HG03108 (cell line): Measurements from ENCODE around the gene ARL3.
"Not testable (repeated sequence)": the region's sequence is repeated elsewhere in the genome, so short reads cannot be mapped to it uniquely, and the experiment has no call there.

ENCODE experiments used
- ATAC-seq: cut with Tn5 transposase; IDR thresholded peaks from one replicate; pipeline ENCODE4 v1.9.1; 2021; ENCODE audit warnings: moderate library complexity; ENCODE audit not compliant: unreplicated experiment

Gene ARL3

DNA sequence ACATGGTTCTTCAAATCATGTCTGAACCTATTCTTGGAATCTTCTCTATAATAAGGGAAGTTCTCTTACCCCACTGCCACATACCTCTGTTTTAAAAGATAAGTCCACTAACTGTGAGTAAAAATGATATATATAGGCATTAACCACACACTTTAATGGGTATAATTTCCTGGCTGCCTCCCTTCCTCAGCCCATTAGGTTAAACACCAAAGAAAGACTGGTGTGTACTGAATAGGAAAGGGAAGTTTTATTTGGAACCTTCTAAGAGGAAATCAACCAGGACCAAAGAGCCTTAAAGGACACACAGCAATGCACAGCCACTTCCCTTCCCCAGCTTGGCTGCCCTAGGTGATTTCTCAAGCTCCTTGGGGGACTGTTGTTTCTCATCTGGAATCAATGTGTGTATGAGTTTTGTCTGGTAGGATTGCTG, 24.5 kb upstream of the ARL3 start:
- ATAC-seq: no peak

DNA sequence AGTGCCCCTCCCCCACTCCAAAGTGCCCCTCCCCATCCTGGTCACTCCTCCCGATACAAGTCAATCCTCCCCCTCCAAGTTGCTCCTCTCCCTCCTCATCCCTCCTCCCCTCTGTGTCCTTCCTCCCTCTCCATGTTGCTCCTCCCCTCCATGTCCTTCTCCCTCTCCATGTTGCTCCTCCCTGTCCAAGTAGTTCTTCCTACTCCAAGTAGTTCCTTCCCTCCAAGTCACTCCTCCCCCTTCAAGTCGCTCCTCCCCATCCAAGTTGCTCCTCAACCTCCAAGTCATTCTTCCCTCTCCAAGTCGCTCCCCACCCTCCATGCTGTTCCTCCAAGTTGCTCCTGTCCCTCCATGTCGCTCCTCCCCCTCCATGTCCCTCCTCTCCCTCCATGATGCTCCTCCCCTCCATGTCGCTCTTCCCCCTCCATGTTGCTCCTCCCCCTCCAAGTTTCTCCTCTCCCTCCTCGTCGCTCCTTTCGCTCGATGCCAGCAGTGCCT, 20.9 kb upstream of the ARL3 start:
- ATAC-seq: no peak

DNA sequence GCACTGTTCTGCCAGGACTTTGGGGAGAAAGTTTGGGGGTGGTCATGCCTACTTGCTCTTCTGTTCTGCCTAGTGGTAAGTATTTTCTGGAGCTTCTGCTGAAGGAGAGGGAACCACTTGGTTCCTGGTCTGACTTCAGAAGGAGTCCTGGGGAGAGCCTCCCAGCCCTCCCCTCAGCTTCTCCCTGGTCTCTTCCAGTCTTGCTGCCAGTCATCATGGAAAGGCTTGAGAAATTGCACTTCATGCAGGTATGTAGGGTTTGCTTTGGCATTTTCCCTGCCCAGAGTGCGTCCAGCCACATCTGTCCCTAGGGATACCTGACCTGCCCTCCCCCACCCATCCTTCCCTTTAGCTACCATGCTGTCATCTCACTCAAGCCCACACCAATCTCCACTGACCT, 18.5 kb upstream of the ARL3 start:
- ATAC-seq: no peak

DNA sequence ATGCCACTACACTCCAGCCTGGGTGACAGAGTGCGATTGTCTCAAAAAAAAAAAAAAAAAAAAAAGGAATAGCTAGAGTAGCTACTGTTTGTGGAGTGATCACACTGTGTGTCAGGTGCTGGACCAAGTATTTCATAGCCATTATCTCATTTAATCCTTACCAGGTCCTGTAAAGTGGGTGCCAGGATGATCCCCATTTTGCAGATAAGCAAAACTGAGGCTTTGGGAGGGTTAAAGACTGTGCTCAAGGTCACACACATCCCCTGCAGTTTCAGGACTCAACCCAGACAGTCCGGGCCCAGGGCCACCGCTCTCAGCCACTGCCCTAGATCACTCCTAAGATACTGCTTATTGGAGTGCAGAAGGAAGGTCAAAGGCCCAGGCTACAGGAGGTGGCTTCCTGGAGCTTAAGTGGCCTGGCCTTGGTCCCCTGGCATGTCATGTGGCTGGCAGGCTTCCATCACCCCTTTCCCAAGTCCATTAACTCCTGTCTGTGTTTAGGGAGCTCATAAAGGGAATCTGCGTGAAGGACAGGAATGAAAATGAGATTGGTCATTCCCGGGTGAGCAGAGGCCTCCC, 17.1 kb upstream of the ARL3 start:
- no peak for ATAC-seq

DNA sequence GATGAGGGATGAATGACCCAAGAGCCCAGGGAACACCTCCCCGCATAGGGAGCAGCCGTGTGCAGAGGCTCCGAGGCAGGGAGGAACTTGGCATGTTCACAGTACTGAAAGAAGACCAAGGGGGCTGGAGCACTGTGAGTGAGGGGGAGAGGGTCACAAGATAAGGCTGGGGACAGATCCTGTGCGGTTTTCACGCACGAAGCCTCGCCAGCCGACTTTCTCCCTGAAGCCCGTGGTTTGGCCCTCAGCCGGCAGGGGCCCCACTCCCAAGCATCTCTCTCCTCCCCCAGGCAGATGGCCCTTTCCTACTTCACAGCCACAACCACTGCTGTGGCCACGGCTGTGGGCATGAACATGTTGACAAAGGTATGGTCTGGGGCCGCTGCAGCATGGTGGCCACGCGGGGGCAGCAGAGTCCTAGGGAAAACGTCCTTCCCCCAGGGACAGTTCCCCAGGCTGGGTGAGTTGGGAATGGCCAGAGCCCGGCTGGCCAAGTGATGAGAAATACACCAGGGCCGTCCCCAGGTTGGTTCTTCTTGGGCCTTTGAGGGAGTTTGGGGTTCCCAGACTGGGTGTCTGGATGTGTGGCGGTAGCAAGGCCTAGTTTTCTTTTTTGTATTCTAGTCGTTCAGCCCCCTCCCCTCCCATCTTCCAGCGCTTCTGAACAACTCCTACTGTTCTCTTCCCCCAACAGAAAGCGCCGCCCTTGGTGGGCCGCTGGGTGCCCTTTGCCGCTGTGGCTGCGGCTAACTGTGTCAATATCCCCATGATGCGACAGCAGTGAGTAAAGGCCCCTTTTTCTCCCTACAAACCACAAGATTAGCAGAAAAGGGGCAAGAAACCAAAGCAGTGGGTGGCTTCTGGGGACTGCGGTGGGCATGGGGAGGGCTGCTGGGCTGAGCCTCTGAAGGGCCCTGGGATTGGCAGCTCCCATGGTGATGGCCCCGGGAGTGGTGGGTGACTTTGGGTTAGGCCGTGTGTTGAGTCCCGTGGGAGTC, 15.1 kb upstream of the ARL3 start:
- no peak for ATAC-seq

DNA sequence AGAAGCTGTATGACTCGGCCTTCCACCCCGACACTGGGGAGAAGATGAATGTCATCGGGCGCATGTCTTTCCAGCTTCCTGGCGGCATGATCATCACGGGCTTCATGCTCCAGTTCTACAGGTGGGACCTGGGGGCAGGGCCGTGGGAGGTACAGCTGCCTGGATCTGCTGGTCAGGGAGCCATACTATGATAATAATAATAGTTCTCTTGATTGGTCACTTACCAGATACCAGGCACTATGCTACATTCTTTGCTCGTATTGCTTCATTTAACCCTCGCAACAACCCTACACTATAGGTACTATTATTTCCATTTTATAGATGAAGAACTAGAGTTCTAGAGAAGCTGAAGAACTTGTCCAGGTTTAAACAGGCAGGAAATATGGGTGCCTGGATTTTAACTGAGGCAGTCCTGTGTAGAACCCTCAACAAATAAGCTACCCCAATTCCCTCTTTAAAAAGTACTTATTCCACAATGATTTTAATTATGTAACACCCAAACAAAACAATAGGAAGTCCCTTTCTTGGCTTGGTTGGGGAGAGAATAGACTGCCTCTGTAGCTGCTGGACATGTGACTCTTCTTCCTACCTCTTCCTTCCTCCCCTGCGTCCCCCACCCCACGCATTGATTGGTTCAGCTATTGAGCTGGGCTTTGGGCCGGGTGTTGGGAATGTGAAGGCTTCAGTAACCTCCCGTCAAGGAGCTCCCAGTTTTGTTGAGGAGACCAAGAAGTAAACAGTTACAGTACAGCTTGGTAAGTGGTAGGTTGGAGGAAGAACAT, 13.0 kb upstream of the ARL3 start:
- no peak for ATAC-seq

DNA sequence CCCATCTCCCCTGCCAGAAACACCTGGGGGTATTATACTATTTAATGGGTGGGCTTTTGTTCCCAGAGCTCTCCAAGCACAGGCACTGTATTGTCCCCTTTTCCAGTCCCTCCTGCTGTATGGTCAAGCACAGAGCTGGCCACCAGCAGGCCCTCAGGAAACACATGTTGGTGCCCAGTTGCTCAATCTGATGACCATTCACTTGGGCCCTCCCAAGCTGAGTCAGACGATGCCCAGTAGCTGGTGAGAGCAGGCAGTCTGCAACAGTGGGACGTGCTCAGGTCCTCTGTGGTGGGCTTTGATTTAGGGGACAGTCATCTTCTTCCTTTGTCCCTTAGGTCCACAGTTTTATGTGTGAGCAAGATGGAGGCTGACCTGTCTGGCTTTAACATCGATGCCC, 12.1 kb upstream of the ARL3 start:
- no peak for ATAC-seq

DNA sequence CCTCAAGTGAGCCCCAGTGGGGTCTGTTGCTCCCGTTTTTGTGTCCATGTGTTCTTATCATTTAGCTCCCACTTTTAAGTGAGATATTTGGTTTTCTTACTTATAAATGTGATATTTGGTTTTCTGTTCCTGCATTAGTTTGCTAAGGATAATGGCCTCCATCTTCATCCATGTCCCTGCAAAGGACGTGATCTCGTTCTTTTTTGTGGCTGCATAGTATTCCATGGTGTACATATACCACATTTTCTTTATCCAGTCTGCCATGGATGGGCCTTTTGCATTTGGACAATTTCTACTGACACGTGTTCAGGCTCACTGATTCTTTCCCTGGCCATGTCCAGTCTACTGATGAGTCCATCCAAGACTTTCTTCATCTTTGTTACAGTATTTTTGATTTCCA, 9.8 kb upstream of the ARL3 start:
- ATAC-seq: no peak

DNA sequence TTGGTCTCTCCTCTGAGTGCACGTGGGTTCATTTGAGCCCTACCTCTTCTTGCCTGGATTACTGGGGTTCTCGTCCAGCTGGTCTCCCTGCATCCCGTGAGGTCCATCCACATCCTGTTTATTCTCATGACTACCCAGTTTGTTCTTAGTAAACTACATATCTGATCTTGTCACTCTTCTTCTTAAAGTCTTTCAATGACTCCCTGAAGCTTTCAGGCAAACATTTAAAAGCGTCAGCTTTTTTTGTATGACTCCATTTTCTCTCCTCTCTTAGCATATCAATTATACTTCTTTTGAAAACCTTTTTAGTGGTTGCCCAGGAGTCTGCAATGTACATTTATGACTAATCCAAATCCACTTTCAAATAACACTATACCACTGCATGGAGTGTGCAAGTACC, 7.8 kb upstream of the ARL3 start:
- no peak for ATAC-seq

DNA sequence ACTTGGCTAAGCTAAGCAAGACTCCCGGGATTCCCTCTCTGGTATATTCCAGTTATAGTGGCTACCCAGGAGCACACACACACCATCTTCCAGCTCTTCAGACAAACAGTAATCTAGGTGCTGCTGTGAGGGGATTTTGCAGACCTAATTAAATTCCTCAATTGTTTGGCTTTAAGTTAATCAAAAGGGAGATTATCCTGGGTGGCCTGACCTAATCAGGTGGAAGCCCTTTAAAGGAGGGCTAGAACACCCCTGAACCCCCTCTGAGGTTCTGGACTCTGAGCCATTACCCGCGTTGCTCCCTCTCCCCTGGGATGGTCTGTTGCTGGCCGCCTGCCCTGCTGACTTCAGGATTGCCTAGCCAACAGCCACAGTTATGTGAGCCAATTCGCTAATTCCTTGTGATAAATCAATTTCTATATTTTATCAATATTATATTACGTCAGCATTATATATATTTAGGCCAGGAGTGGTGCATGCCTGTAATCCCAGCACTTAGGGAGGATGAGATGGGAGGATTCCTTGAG, 6.6 kb upstream of the ARL3 start:
- no peak for ATAC-seq

DNA sequence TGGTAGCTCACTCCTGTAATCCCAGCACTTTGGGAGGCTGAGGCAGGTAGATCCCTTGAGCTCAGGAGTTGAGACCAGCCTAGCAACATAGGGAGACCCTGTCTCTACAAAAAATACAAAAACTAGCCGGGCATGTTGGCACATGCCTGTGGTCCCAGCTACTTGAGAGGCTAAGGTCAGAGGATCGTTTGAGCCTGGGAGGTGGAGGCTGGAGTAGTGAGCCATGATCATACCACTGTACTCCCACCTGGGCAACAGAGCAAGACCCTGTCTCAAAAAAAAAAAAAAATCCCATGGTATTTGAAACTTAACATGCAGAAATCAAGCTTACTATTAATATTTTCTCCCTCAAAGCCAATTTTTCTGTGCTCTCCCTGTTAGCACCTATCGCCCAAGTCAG, 6.1 kb upstream of the ARL3 start:
- ATAC-seq: no peak

DNA sequence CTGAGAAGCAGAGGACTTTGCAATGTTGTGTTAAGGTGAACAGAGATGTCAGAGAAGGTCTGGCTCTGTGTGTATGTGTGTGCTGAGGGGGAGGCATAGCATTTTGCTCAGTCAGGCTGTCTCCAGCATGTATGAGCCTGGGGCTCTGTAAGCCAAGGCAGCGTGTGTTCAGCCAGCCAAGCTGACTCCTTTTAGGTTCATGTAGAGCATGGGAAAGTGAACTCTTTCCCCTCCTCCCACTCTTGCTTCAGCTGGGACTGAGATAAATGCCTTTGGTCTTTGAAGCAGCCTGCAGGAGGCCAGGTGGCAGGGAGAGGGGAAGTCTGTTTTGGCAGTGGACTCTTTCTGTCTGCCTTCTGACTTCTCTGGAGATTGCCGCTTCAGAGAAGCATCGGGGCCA, 4.0 kb upstream of the ARL3 start:
- ATAC-seq: no peak

DNA sequence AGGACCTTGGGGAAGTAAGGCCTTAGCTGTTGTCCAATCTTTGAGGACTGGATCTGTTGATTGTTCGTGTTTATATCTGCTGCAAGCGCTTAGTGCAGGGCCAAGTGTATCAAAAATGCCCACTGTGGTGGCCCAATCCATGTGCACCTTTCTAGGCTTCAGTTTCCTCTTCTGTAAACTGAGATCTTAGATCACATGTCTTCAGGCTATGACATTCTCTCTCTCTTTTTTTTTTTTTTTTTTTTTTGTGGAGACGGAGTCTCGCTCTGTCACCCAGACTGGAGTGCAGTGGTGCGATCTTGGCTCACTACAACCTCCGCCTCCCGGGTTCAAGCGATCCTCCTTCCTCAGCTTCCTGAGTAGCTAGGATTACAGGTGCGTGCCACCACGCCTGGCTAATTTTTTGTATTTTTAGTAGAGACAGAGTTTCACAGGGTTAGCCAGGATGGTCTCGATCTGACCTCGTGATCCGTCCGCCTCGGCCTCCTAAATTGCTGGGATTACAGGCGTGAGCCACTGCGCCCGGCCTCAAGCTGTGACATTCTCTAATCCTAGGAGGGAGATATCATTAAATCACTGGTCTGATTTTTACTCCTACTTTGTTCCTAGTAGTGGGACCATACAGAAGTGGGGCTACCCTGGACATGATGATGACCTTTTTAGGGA, 2.8 kb upstream of the ARL3 start:
- not testable (repeated sequence) for ATAC-seq

DNA sequence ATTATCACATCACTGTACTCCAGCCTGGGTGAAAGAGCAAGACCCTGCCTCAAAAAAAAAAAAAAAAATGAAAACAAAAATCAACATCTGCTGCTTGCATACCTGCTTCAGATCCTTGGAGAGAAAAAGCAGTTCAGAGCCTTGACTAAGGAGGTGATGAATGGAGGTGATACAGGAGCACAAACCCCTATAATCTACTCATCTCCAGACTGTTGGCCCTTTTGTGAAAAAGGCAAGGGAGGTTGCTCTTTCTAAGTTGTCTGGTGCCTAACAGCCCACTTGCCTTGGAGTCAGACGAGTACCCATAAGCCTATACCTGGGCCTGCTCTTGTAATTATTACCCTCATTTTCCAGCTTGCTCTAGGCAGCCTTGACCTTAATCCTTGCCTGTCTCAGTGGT, 1.7 kb upstream of the ARL3 start:
- no peak for ATAC-seq

DNA sequence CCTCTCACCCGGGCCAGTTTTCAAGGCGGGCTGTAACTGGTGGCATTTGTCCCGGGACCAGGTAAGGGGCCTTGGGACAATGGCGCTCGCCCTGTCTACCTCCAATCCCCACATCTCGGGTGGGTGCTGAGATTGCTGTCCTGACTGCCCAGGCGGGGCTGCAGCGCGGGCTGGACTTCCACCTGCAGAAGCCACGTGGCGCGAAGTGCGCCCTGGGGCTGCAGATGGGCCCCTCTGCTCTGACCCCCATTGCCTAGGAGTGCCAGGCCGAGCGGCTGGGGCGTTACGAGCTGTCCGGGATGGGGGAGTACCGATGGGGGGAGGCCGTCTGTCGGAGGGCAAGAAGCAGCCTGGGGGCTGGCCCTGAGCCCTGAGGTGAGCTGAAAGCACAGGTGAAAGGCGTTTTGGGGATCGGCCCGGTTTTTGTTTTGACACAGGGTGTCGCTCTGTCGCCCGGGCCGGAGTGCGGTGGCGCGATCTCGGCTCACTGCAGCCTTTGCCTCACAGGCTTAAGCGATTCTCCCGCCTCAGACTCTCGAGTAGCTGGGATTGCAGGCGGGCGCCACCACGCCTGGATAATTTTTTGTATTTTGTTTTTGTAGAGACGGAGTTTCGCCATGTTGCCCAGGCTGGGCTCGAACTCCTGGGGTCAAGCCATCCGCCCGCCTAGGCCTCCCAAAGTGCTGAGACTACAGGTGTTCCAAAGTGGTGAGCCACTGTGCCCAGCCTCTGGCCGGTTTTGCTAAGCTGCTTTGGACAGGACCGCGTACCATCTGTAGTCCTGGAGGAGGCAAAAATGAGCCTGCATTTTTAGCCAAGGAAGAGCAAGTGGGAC, 641 bp upstream of the ARL3 start, which contains the start of gene SFXN2:
Gene SFXN2 (plus strand): TSS at position 16 of the 835 bp plus-strand sequence. CDS start 12,001 bp downstream, outside the sequence.
- ATAC-seq: peak; percentile 9

DNA sequence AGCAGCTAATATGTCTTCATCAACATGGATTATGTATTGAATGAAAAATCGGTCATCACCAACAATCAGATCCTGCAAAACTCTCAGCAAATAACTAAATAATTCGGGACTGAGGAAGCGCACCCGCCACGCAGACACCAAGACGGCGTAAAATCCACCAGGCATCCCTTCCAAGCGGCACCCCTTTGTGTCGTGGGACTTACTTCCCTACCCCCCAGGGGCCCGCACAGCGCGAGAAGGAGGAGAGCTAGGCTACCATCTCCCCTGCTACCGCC, 721 bp downstream of the ARL3 start:
- ATAC-seq: peak; percentile 28

DNA sequence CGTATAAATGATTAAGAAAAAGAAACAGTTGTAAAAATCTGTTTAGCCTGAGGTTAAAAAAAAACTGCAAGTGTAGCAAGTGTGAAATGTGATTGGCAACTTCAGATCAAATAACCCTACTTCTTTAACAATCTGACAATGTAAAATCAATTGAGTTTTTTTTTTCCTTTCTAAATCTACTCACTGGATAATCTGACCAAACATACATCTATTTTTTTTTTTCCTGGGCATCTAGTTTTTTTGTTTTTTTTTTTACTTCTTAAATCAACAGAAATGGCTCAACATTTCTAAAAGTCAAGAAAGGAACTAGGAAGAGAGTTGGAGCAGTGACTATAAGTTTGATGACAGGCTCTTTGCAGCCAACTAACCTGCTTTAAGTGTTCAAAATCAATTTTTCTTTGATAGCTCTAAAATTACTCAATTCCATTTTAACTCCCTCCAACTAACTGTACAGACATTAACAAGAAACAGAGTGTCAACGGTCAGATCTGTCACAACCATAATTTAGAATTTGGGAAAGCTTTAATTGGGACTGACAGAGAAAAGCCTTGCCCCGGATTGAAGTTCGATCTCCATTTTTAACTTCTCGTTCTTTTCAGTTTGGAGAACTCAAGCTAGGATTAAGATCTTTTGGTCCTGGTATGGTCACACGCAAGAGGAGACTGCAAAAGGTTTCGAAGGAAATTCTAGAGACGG, 1.2 kb downstream of the ARL3 start:
- ATAC-seq: no peak

DNA sequence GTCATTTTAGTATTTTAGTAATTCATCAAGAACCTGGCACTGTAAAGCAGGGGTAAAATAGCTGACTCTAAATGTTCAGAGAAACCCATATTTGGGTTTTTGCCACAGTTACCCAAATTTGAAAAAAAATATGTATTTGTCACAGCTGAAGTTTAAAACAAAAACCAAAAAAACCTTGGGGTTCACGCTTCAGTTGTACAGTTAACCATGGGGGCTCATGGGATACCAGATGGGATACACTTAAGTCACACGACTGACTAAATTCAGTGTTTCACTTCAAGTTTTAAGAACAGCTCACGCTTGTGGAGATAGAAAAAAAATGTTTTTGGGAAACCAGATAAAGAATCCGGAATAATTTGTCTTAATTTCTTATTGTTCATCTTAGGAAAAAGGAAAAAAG, 2.1 kb downstream of the ARL3 start:
- no peak for ATAC-seq

DNA sequence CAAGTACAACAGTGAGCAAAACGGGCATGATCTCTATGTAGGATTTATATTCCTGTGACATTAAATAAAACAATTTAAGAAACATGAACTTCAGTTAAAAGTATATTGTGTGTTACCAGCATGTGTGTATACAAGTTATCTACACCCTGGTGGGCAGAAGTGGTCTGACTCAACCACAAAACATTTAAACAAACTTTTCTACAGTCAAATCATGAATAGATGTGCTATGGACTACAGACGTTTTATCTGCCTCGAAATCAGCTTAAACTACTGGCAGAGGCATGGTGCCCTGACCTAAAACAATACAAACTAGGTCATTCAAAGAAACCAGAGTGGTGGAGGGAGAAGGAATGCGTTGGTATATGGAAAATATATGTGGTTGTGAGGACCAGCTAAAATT, 3.6 kb downstream of the ARL3 start:
- no peak for ATAC-seq
